Measurements from ENCODE around the gene STK11.
A peak's percentile ranks its signal among the peaks of the same experiment; 100 is the strongest.

STK11 gene

GRCh38 chr19:1229056-1229923 is 23.7 kb downstream of the STK11 start:
- H3K9me3 ChIP-seq (ENCODE audit: insufficient read depth, low read length) = no peaks in the 10 kb centered on the region
- H3K4me2 ChIP-seq (ENCODE audit: low read length) = no peak overlapping the region
- no peak overlapping the region for H3K9ac ChIP-seq (ENCODE audit: low read length)
- H2AFZ ChIP-seq (ENCODE audit: low read depth, low read length) = no peak overlapping the region
- H3K4me1 ChIP-seq (ENCODE audit: low read length) = peaks cover 24% of the 10 kb centered on the region
- H3K36me3 ChIP-seq (replicated peaks; ENCODE audit: low read depth, low read length) = peaks cover 14% of the 10 kb centered on the region
- no peak for TF ChIP-seq EZH2phosphoT487 (IDR thresholded peaks at IDR 0.05; ENCODE audit: low read depth)
- TF ChIP-seq CTCF (IDR thresholded peaks at IDR 0.05; ENCODE audit: low read depth, low read length) = no peak
- no peaks in the 10 kb centered on the region for H3K27me3 ChIP-seq (ENCODE audit: low read depth, low read length)
- no peaks in the 10 kb centered on the region for H3K79me2 ChIP-seq (ENCODE audit: low read length)
- no peak overlapping the region for H3K4me3 ChIP-seq (ENCODE audit: low read length)
- H4K20me1 ChIP-seq (ENCODE audit: insufficient read depth, low read length) = no peaks in the 10 kb centered on the region
- no peak overlapping the region for H3K27ac ChIP-seq (ENCODE audit: low read length)

- Histone ChIP-seq H3K36me3 (replicated peaks; ENCODE audit: low read depth, low read length) (peaks cover 14% of the 10 kb centered on the region), H3K27ac (ENCODE audit: low read length) (no peak overlapping the region), H2AFZ (ENCODE audit: low read depth, low read length) (no peak overlapping the region), H3K9ac (ENCODE audit: low read length) (no peak overlapping the region), H3K4me2 (ENCODE audit: low read length) (no peak overlapping the region), H3K79me2 (ENCODE audit: low read length) (no peaks in the 10 kb centered on the region), H4K20me1 (ENCODE audit: insufficient read depth, low read length) (no peaks in the 10 kb centered on the region), H3K27me3 (ENCODE audit: low read depth, low read length) (no peaks in the 10 kb centered on the region), H3K4me1 (ENCODE audit: low read length) (peaks cover 24% of the 10 kb centered on the region), H3K4me3 (ENCODE audit: low read length) (no peak overlapping the region), H3K9me3 (ENCODE audit: insufficient read depth, low read length) (no peaks in the 10 kb centered on the region)
- TF ChIP-seq CTCF (IDR thresholded peaks at IDR 0.05; ENCODE audit: low read depth, low read length) (no peak), EZH2phosphoT487 (IDR thresholded peaks at IDR 0.05; ENCODE audit: low read depth) (no peak)
Observed at GRCh38 chr19:1229924-1230782, 24.6 kb downstream of the STK11 start.

- no peak overlapping the region for H3K9ac ChIP-seq (ENCODE audit: low read length)
Observed at GRCh38 chr19:1230783-1231489, 25.4 kb downstream of the STK11 start.

More at GRCh38 chr19:1230783-1231489, 25.4 kb downstream of the STK11 start:
- no peaks in the 10 kb centered on the region for H3K27me3 ChIP-seq (ENCODE audit: low read depth, low read length)
- peaks cover 24% of the 10 kb centered on the region for H3K4me1 ChIP-seq (ENCODE audit: low read length)
- H3K27ac ChIP-seq (ENCODE audit: low read length) = no peak overlapping the region
- H3K79me2 ChIP-seq (ENCODE audit: low read length) = no peaks in the 10 kb centered on the region
- TF ChIP-seq EZH2phosphoT487 (IDR thresholded peaks at IDR 0.05; ENCODE audit: low read depth) (no peak), CTCF (IDR thresholded peaks at IDR 0.05; ENCODE audit: low read depth, low read length) (no peak)
- H3K4me3 ChIP-seq (ENCODE audit: low read length) = no peak overlapping the region
- peaks cover 14% of the 10 kb centered on the region for H3K36me3 ChIP-seq (replicated peaks; ENCODE audit: low read depth, low read length)
- no peak overlapping the region for H2AFZ ChIP-seq (ENCODE audit: low read depth, low read length)
- no peaks in the 10 kb centered on the region for H4K20me1 ChIP-seq (ENCODE audit: insufficient read depth, low read length)
- H3K9me3 ChIP-seq (ENCODE audit: insufficient read depth, low read length) = no peaks in the 10 kb centered on the region
- H3K4me2 ChIP-seq (ENCODE audit: low read length) = peak overlapping the region; percentile 48; the same call in 1 of the 2 replicates
